Ovary (tissue), 3 donors: ENCODE measurements around the gene CACNA2D3.

Source experiments
- CTCF ChIP-seq, 3 donors: fragments of 450-650 bp in 2 of 3; fragments of 200-600 bp in 1 of 3; IDR thresholded peaks; one replicate each; pipeline versions ENCODE4 v1.5.1 to v1.8.0; 2016 to 2022; ENCODE audit warnings: antibody characterized with exemption in 3 of 3, mild to moderate bottlenecking in 1 of 3
- POLR2A ChIP-seq: fragments of 450-650 bp; IDR thresholded peaks from one replicate; pipeline ENCODE4 v1.6.1; 2017; ENCODE audit warnings: antibody characterized with exemption, mild to moderate bottlenecking, moderate library complexity
- donor health status: DM: no; HTN: no; CAD: no.

GRCh38 chr3:54977439-54977838 lies 855.1 kb downstream of the CACNA2D3 start:
- no peak for TF ChIP-seq POLR2A
- no peak for TF ChIP-seq CTCF (IDR thresholded peaks at IDR 0.05)
